Naive thymus-derived CD4-positive, alpha-beta T cell (primary cell): ENCODE measurements around the gene ACP3. TPM values are rescaled to one million over a fixed set of nuclear protein-coding genes. Genes with fewer than 3 reads are reported as not detected.
"Not testable (repeated sequence)": the region's sequence is repeated elsewhere in the genome, so short reads cannot be mapped to it uniquely, and the experiment has no call there.

Source experiments
- ATAC-seq: fragments of 150-1000 bp; cut with Tn5 transposase; 2 replicates; pipeline ENCODE4 v1.10.0; 2021; ENCODE audit warnings: mild to moderate bottlenecking, moderate library complexity
- CTCF ChIA-PET: fragments of 350-600 bp; sonication (Branson Sonifier 250); formaldehyde crosslinking; loops from one replicate; lab custom pipeline; 2021; ENCODE audit warnings: antibody characterized with exemption; lab: Charles Lee
- POLR2A ChIA-PET: fragments of 350-600 bp; sonication (Branson Sonifier 250); formaldehyde crosslinking; loops from one replicate; lab custom pipeline; 2021; ENCODE audit warnings: antibody characterized with exemption, inconsistent platforms; lab: Charles Lee
- DNase-seq, 9 donors: peaks; one replicate each; pipeline versions ENCODE4 v3.0.0 to v3.0.0-alpha.2; 2020 to 2022; ENCODE audit warnings: mixed read lengths in 1 of 9
- H3K27ac ChIP-seq: one replicate; pipeline ENCODE4 v1.7.0; 2013; ENCODE audit warnings: mild to moderate bottlenecking, low read depth, low read length, moderate library complexity
- H3K27me3 ChIP-seq, 2 donors: one replicate each; pipeline ENCODE4 v1.7.0; 2013; ENCODE audit warnings: low read length in 2 of 2, mild to moderate bottlenecking in 2 of 2, moderate library complexity in 2 of 2; ENCODE audit not compliant: control insufficient read depth in 2 of 2, insufficient read depth in 2 of 2
- H3K36me3 ChIP-seq, 3 experiments: 1 replicate in 2 of 3; 2 replicates in 1 of 3; pipeline ENCODE4 v1.7.0; 2013; ENCODE audit warnings: low read length in 3 of 3, mild to moderate bottlenecking in 3 of 3, moderate library complexity in 1 of 3; ENCODE audit not compliant: insufficient read depth in 3 of 3, control insufficient read depth in 2 of 3
- H3K4me1 ChIP-seq, 2 donors: one replicate each; pipeline ENCODE4 v1.7.0; 2013; ENCODE audit warnings: low read length in 2 of 2, mild to moderate bottlenecking in 2 of 2, moderate library complexity in 1 of 2; ENCODE audit not compliant: control insufficient read depth in 2 of 2, insufficient read depth in 2 of 2
- H3K4me3 ChIP-seq: 2 replicates; pipeline ENCODE4 v1.7.0; 2013; ENCODE audit warnings: mild to moderate bottlenecking, low read length
- H3K9me3 ChIP-seq, 3 experiments: 1 replicate in 2 of 3; 2 replicates in 1 of 3; pipeline ENCODE4 v1.7.0; 2013; ENCODE audit warnings: low read length in 3 of 3; ENCODE audit not compliant: control insufficient read depth in 2 of 3
- H3K27ac Mint-ChIP-seq, 9 donors: one replicate each; pipeline ENCODE4 v1.8.0; 2020 to 2022; ENCODE audit warnings: mixed read lengths in 9 of 9, mild to moderate bottlenecking in 8 of 9, moderate library complexity in 5 of 9, inconsistent platforms in 2 of 9
- H3K27me3 Mint-ChIP-seq, 5 donors: one replicate each; pipeline ENCODE4 v1.8.0; 2021 to 2022; ENCODE audit warnings: mixed read lengths in 5 of 5, mild to moderate bottlenecking in 1 of 5
- H3K36me3 Mint-ChIP-seq, 5 donors: one replicate each; pipeline ENCODE4 v1.8.0; 2020 to 2022; ENCODE audit warnings: mixed read lengths in 5 of 5, mild to moderate bottlenecking in 3 of 5, inconsistent platforms in 1 of 5
- H3K4me1 Mint-ChIP-seq, 7 donors: one replicate each; pipeline ENCODE4 v1.8.0; 2020 to 2022; ENCODE audit warnings: mixed read lengths in 7 of 7, mild to moderate bottlenecking in 3 of 7, inconsistent platforms in 1 of 7
- H3K4me3 Mint-ChIP-seq, 10 donors: one replicate each; pipeline ENCODE4 v1.8.0; 2020 to 2022; ENCODE audit warnings: mild to moderate bottlenecking in 10 of 10, mixed read lengths in 10 of 10, moderate library complexity in 6 of 10, inconsistent platforms in 2 of 10
- H3K9me3 Mint-ChIP-seq, 11 donors: one replicate each; pipeline ENCODE4 v1.8.0; 2020 to 2022; ENCODE audit warnings: mixed read lengths in 11 of 11, mild to moderate bottlenecking in 4 of 11, inconsistent platforms in 1 of 11, moderate library complexity in 1 of 11
- intact Hi-C, 2 donors: fragments of 100-400 bp; cut with micrococcal nuclease; formaldehyde crosslinking; loops; one replicate each; pipeline ENCODE4 v1.15.1; 2023
- polyA plus RNA-seq, 2 donors: library from polyadenylated mRNA; unstranded; fragments of 300-500 nt; fragmentation: Illumina TruSeq; gene quantifications; one replicate each; pipeline ENCODE4 v1.2.3, GENCODE V29; 2021
- total RNA-seq, 6 experiments: library from RNA in 5 of 6; stranded (reverse) in 5 of 6; gene quantifications; 1 replicate in 5 of 6; 2 replicates in 1 of 6; pipeline ENCODE4 v1.2.3 and lab custom pipeline; 2021 to 2026

The ACP3 gene
- total and polyA plus RNA-seq, 7 experiments from 2014 or later, result 0.32 to 19.0 (median 1.9) TPM; not detected in 4

GRCh38 chr3:132290833-132291232 is 26.4 kb upstream of the ACP3 start:
- Mint-ChIP-seq H3K9me3 (peaks cover 0 to 19% (median 7%) of the 10 kb centered on the region in 11 donors), H3K27ac (no peak overlapping the region), H3K27me3 (peaks cover 0 to 48% (median 30%) of the 10 kb centered on the region in 5 donors), H3K4me3 (no peak overlapping the region), H3K36me3 (no peaks in the 10 kb centered on the region), H3K4me1 (peaks cover 0 to 4% (median 0%) of the 10 kb centered on the region in 7 donors)
- no peaks in the 10 kb centered on the region for H3K4me1 ChIP-seq
- intact Hi-C loops, result no loop called here
- DNase-seq, result no peak
- H3K9me3 ChIP-seq, result no peaks in the 10 kb centered on the region
- no peaks in the 10 kb centered on the region for H3K36me3 ChIP-seq
- no peak overlapping the region for H3K27ac ChIP-seq
- ChIA-PET POLR2A (no interaction called here), CTCF (no interaction called here)
- H3K4me3 ChIP-seq, result no peak overlapping the region
- peaks cover 0 to 4% of the 10 kb centered on the region in 2 donors for H3K27me3 ChIP-seq
- ATAC-seq, result peak; percentile 57

- Histone ChIP-seq H3K4me3 (no peak overlapping the region), H3K9me3 (no peaks in the 10 kb centered on the region), H3K36me3 (no peaks in the 10 kb centered on the region), H3K27ac (no peak overlapping the region), H3K27me3 (peaks cover 0 to 4% of the 10 kb centered on the region in 2 donors), H3K4me1 (no peaks in the 10 kb centered on the region)
- Mint-ChIP-seq H3K9me3 (peaks cover 0 to 26% (median 10%) of the 10 kb centered on the region in 11 donors), H3K36me3 (no peaks in the 10 kb centered on the region), H3K27me3 (peaks cover 0 to 44% (median 30%) of the 10 kb centered on the region in 5 donors), H3K27ac (no peak overlapping the region), H3K4me1 (peaks cover 0 to 4% (median 0%) of the 10 kb centered on the region in 7 donors), H3K4me3 (no peak overlapping the region)
- ChIA-PET POLR2A (no interaction called here), CTCF (no interaction called here)
- ATAC-seq, result no peak
- intact Hi-C loops, result no loop called here
- no peak for DNase-seq
These were observed 25.2 kb upstream of the ACP3 start for GRCh38 chr3:132292042-132292441.

- Mint-ChIP-seq H3K4me1 (peaks cover 0 to 4% (median 0%) of the 10 kb centered on the region in 7 donors), H3K4me3 (no peak overlapping the region), H3K27me3 (peaks cover 0 to 36% (median 23%) of the 10 kb centered on the region in 5 donors), H3K9me3 (peaks cover 0 to 17% (median 4%) of the 10 kb centered on the region in 11 donors), H3K36me3 (no peaks in the 10 kb centered on the region), H3K27ac (no peak overlapping the region)
- ATAC-seq (no peak), DNase-seq (no peak)
- ChIA-PET POLR2A (no interaction called here), CTCF (no interaction called here)
- Histone ChIP-seq H3K36me3 (no peaks in the 10 kb centered on the region), H3K4me1 (no peaks in the 10 kb centered on the region), H3K27ac (no peak overlapping the region), H3K27me3 (peaks cover 0 to 4% of the 10 kb centered on the region in 2 donors), H3K4me3 (no peak overlapping the region), H3K9me3 (no peaks in the 10 kb centered on the region)
- intact Hi-C loops, result no loop called here
These were observed 24.0 kb upstream of the ACP3 start for GRCh38 chr3:132293251-132293650.

- no peak overlapping the region for H3K27ac Mint-ChIP-seq
- POLR2A ChIA-PET, result no interaction called here
These were observed 22.3 kb upstream of the ACP3 start for GRCh38 chr3:132294906-132295305.

GRCh38 chr3:132303336-132304201 is 13.6 kb upstream of the ACP3 start:
- intact Hi-C loops, H3K4me1 ChIP-seq, CTCF ChIA-PET, H3K27ac Mint-ChIP-seq, H3K27ac ChIP-seq, H3K9me3 ChIP-seq, H3K36me3 ChIP-seq, H3K4me1 Mint-ChIP-seq, DNase-seq, POLR2A ChIA-PET, ATAC-seq, H3K4me3 Mint-ChIP-seq, H3K27me3 ChIP-seq, H3K4me3 ChIP-seq: not testable (repeated sequence)
- Mint-ChIP-seq H3K27me3 (peaks cover 4 to 18% (median 8%) of the 10 kb centered on the region in 5 donors), H3K9me3 (peaks cover 0 to 22% (median 7%) of the 10 kb centered on the region in 11 donors), H3K36me3 (peaks cover 0 to 13% (median 0%) of the 10 kb centered on the region in 5 donors)

More at GRCh38 chr3:132294906-132295305, 22.3 kb upstream of the ACP3 start:
- Histone ChIP-seq H3K27me3 (no peaks in the 10 kb centered on the region), H3K27ac (no peak overlapping the region), H3K4me3 (no peak overlapping the region), H3K9me3 (no peaks in the 10 kb centered on the region), H3K36me3 (no peaks in the 10 kb centered on the region), H3K4me1 (no peaks in the 10 kb centered on the region)
- CTCF ChIA-PET, result interaction anchor here (0.6 kb wide), 1 partner anchor 238 kb away, joined by 4 read pairs; no protein-coding TSS in a partner anchor
- Mint-ChIP-seq H3K36me3 (no peaks in the 10 kb centered on the region), H3K4me3 (no peak overlapping the region), H3K4me1 (peaks cover 0 to 4% (median 0%) of the 10 kb centered on the region in 7 donors), H3K27me3 (peaks cover 0 to 24% (median 10%) of the 10 kb centered on the region in 5 donors), H3K9me3 (peaks cover 0 to 13% (median 3%) of the 10 kb centered on the region in 11 donors)
- intact Hi-C loops, result no loop called here
- no peak for DNase-seq
- ATAC-seq, result no peak

- Mint-ChIP-seq H3K27me3 (peaks cover 4 to 18% (median 8%) of the 10 kb centered on the region in 5 donors), H3K36me3 (peaks cover 0 to 13% (median 0%) of the 10 kb centered on the region in 5 donors), H3K9me3 (peaks cover 0 to 22% (median 7%) of the 10 kb centered on the region in 11 donors)
- H3K4me1 Mint-ChIP-seq, H3K4me3 ChIP-seq, H3K36me3 ChIP-seq, CTCF ChIA-PET, H3K27me3 ChIP-seq, H3K9me3 ChIP-seq, H3K27ac ChIP-seq, POLR2A ChIA-PET, ATAC-seq, H3K27ac Mint-ChIP-seq, H3K4me1 ChIP-seq, intact Hi-C loops, DNase-seq, H3K4me3 Mint-ChIP-seq: not testable (repeated sequence)
These were observed 12.9 kb upstream of the ACP3 start for GRCh38 chr3:132304351-132304750.
